Gastrocnemius medialis (tissue), 4 donors: ENCODE results near the gene RABGAP1. TPM values are rescaled to one million over a fixed set of nuclear protein-coding genes. Genes with fewer than 3 reads are reported as not detected.

Experiments used
- ATAC-seq, 2 donors: fragments of 150-250 bp; one replicate each; pipeline ENCODE4 v1.9.1; 2016
- DNase-seq, 2 donors: peaks; one replicate each; pipeline ENCODE4 v3.0.0-alpha.2; 2019
- H3K27ac ChIP-seq, 4 donors: fragments of 200-600 bp; sonication (generic); 1 replicate in 1 of 4; 2 replicates in 3 of 4; pipeline ENCODE4 v1.5.1; 2016 to 2018; ENCODE audit warnings: mild to moderate bottlenecking in 2 of 4, moderate library complexity in 1 of 4
- H3K27me3 ChIP-seq, 3 donors: fragments of 200-600 bp; sonication (generic) in 2 of 3; 1 replicate in 1 of 3; 2 replicates in 2 of 3; pipeline versions ENCODE4 v1.5.1 to v1.6.0; 2016 to 2019; ENCODE audit warnings: mild to moderate bottlenecking in 1 of 3, moderate library complexity in 1 of 3
- H3K36me3 ChIP-seq, 2 donors: fragments of 200-600 bp; sonication (generic) in 1 of 2; one replicate each; pipeline ENCODE4 v1.5.1; 2017 to 2018
- H3K4me1 ChIP-seq, 2 donors: fragments of 200-600 bp; sonication (generic) in 1 of 2; one replicate each; pipeline ENCODE4 v1.5.1; 2016 to 2017; ENCODE audit warnings: mild to moderate bottlenecking in 2 of 2
- H3K4me3 ChIP-seq, 4 donors: fragments of 200-600 bp; sonication (generic) in 3 of 4; 1 replicate in 1 of 4; 2 replicates in 3 of 4; pipeline ENCODE4 v1.5.1; 2016 to 2019; ENCODE audit warnings: mild to moderate bottlenecking in 2 of 4
- H3K9me3 ChIP-seq, 3 donors: fragments of 200-600 bp; sonication (generic) in 2 of 3; 1 replicate in 1 of 3; 2 replicates in 2 of 3; pipeline ENCODE4 v1.5.1; 2016 to 2019
- CTCF ChIP-seq, 5 experiments: fragments of 450-650 bp in 3 of 5; fragments of 200-600 bp in 2 of 5; sonication (generic) in 2 of 5; IDR thresholded peaks in 4 of 5; conservative IDR thresholded peaks in 1 of 5; 1 replicate in 4 of 5; 2 replicates in 1 of 5; pipeline ENCODE4 v1.5.1; 2016 to 2019; ENCODE audit warnings: antibody characterized with exemption in 5 of 5, mild to moderate bottlenecking in 3 of 5, moderate library complexity in 3 of 5
- POLR2A ChIP-seq, 2 donors: fragments of 450-650 bp; IDR thresholded peaks; one replicate each; pipeline ENCODE4 v1.6.1; 2017; ENCODE audit warnings: antibody characterized with exemption in 2 of 2, mild to moderate bottlenecking in 2 of 2, moderate library complexity in 2 of 2
- in situ Hi-C, 4 donors: fragments of 200-750 bp; cut with MboI; loops; one replicate each; pipeline versions ENCODE4 v1.15.0 to v1.8.0; 2017; ENCODE audit warnings: low sequenced_read_pairs in 4 of 4
- intact Hi-C: fragments of 100-400 bp; cut with DNase I; formaldehyde crosslinking; loops from one replicate; pipeline ENCODE4 v1.15.1; 2023; ENCODE audit warnings: low total_unique reads
- total RNA-seq, 4 donors: library from RNA; depleted of rRNA; stranded (reverse); fragments of >200 nt; gene quantifications; one replicate each; pipeline versions ENCODE4 v1.1.0 to v1.2.3, GENCODE V29; 2016

The RABGAP1 gene
- 10 to 100 TPM; 23.7 to 33.8 (median 26.6) TPM for total RNA-seq

GRCh38 chr9:122940749-122941581 lies at the start of gene RABGAP1:
RABGAP1 (plus strand) TSS chr9:122941020; CDS start chr9:122957060, 16,040 bp downstream.
- TF ChIP-seq CTCF (IDR thresholded peaks at IDR 0.05 in 4 of 5, conservative IDR thresholded peaks at IDR 0.05 in 1 of 5) (no peak), POLR2A (IDR thresholded peaks at IDR 0.05) (peak; percentile 82 to 90)
- Histone ChIP-seq H3K9me3 (no peaks in the 10 kb centered on the region), H3K27ac (peak within 1 kb of the TSS; percentile 87 to 95 (median 92)), H3K4me3 (peak within 1 kb of the TSS; percentile 80 to 90 (median 86)), H3K27me3 (no peaks in the 10 kb centered on the region), H3K36me3 (peaks cover 0 to 20% of the 10 kb centered on the region in 2 donors), H3K4me1 (peaks cover 21 to 26% of the 10 kb centered on the region in 2 donors)
- DNase-seq (peak; percentile 99), ATAC-seq (peak; percentile 98)
- in situ Hi-C loops (no loop called here), intact Hi-C loops (loop anchor here (1.0 kb wide), 2 partner anchors 10 to 36 kb away; partner anchors contain the start of genes RC3H2 and ZBTB26)

- TF ChIP-seq POLR2A (IDR thresholded peaks at IDR 0.05) (no peak), CTCF (IDR thresholded peaks at IDR 0.05 in 4 of 5, conservative IDR thresholded peaks at IDR 0.05 in 1 of 5) (no peak)
- H3K4me1 ChIP-seq: peaks cover 11 to 25% of the 10 kb centered on the region in 2 donors
- peaks cover 0 to 15% of the 10 kb centered on the region in 2 donors for H3K36me3 ChIP-seq
- no peaks in the 10 kb centered on the region for H3K9me3 ChIP-seq
- DNase-seq (no peak), ATAC-seq (no peak)
- in situ Hi-C loops: no loop called here
- no peak overlapping the region for H3K4me3 ChIP-seq
- no peaks in the 10 kb centered on the region for H3K27me3 ChIP-seq
- H3K27ac ChIP-seq: no peak overlapping the region
- intact Hi-C loops: no loop called here
Measured at GRCh38 chr9:122897969-122898368, 42.9 kb upstream of the RABGAP1 start.

- Histone ChIP-seq H3K27me3 (no peaks in the 10 kb centered on the region), H3K4me3 (no peak overlapping the region), H3K27ac (no peak overlapping the region), H3K4me1 (peaks cover 25 to 44% of the 10 kb centered on the region in 2 donors), H3K9me3 (no peaks in the 10 kb centered on the region), H3K36me3 (peaks cover 0 to 4% of the 10 kb centered on the region in 2 donors)
- DNase-seq (no peak), ATAC-seq (no peak)
- TF ChIP-seq POLR2A (IDR thresholded peaks at IDR 0.05): no peak
- no peak for TF ChIP-seq CTCF (IDR thresholded peaks at IDR 0.05 in 4 of 5, conservative IDR thresholded peaks at IDR 0.05 in 1 of 5)
- intact Hi-C loops (loop anchor here (5.0 to 10.0 kb wide), 3 partner anchors 73 to 806 kb away; partner anchors contain the start of genes PDCL and TTLL11), in situ Hi-C loops (no loop called here)
Measured at GRCh38 chr9:122900791-122901190, 40.0 kb upstream of the RABGAP1 start.

- no peaks in the 10 kb centered on the region for H3K9me3 ChIP-seq
- H3K4me1 ChIP-seq: peaks cover 25 to 42% of the 10 kb centered on the region in 2 donors
- H3K27me3 ChIP-seq: no peaks in the 10 kb centered on the region
- peak in 1 of 2 donors; percentile 17 for DNase-seq
- H3K36me3 ChIP-seq: no peaks in the 10 kb centered on the region
- in situ Hi-C loops: no loop called here
- intact Hi-C loops: loop anchor here (2.0 to 10.0 kb wide), 4 partner anchors 26 to 810 kb away; partner anchors contain the start of genes PDCL, TTLL11 and ZBTB26
- peak overlapping the region; percentile 82 to 93 (median 88) for H3K27ac ChIP-seq
- TF ChIP-seq CTCF (IDR thresholded peaks at IDR 0.05 in 4 of 5, conservative IDR thresholded peaks at IDR 0.05 in 1 of 5): no peak
- TF ChIP-seq POLR2A (IDR thresholded peaks at IDR 0.05): no peak
- H3K4me3 ChIP-seq: peak overlapping the region; percentile 73 to 91 (median 80)
- peak; percentile 46 to 48 for ATAC-seq
Measured at GRCh38 chr9:122904466-122904822, 36.4 kb upstream of the RABGAP1 start.
